Kidney capillary endothelial cell (primary cell): ENCODE results near the gene YTHDF1.

ENCODE experiments used
- DNase-seq: peaks from one replicate; pipeline ENCODE4 v3.0.0-alpha.2; 2018; ENCODE audit warnings: low spot score

Gene YTHDF1

GRCh38 chr20:63185215-63185796 is 30.6 kb downstream of the YTHDF1 start:
- no peak for DNase-seq

DNA sequence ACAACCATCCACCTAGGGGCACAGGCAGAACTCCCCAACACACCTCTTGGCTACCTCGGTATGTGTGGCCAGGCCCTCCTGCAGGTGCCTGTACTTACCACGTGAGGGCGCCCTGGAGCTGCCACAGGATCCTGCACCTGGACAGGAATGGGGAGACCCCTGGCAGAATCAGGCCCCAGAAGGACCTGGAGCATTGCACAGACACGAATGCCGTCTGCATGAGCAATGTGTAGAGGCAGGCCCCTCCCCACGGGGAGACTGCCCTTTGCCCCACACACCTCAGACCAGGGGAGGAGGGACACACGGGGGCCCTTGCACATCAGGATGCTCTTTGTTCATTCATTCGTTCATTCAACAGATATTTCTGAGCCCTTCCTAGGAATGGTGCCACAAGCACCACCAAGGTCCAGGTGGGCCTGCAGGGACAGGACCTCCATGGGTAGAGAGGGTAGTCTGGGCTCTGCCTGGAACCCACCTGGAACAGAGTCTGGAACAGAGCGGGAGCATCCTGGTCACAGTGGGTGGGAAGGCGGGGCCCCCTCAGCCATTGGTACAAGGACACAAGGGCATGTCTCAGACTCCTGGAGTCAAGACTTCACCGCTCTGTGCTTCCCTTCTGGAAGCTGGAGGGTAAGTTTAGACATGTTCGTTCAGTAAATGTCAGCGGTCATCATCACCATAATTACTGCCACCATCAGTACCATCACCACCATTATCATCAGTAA is 32.3 kb downstream of the YTHDF1 start:
- peak; percentile 21 for DNase-seq

- no peak for DNase-seq
Observed at GRCh38 chr20:63182946-63183415, 33.0 kb downstream of the YTHDF1 start.

GRCh38 chr20:63182425-63182824 is 33.5 kb downstream of the YTHDF1 start:
- no peak for DNase-seq

DNA sequence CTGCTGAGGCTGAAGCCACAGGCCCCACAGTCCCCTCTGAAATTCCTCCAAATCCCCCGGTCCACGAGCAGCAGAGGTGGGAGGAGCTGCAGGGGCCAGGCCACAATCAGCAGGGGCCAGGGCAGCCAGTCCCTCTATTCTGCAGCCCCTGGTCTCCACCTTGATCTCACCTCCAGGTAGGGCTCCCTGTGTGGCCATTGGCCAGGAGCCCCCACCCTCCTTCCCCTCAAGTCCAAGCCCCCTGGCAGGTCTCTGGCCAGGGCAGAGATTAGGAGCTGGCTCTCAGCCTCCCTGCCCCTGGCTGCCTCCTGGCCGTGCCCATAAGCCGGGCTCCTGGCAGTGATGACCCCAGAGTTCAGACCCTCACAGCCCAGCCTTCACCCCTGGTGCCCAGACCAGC is 34.7 kb downstream of the YTHDF1 start:
- DNase-seq = no peak

DNA sequence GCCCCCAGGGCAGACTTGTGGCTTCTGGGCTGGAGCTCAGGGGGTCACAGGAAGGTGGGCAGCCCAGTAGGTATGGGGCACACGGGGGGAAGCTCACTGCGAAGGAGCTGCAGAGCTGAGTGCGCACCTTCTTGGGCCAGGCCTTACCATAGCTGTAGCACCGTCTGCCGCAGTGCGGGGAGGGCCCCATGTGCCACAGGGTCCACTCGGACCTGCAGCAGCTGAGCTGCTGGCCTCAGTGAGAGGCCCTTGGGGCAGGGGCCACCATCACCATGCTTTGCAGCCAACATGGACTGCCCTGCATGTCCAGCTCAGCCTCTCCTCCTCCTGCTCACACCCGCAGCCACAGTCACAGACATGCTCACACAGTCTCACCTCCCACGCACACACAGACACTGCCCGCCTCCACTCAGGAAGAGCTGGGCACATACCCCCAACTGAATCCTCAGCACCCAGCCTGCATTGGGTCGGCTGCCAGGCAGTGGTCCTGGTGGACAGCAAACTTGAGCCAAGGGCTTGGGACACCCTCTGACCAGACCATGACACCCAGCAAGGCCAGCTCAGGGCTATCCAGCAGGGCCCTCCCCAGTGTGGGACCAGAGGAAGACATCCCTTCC is 35.3 kb downstream of the YTHDF1 start:
- no peak for DNase-seq

DNA sequence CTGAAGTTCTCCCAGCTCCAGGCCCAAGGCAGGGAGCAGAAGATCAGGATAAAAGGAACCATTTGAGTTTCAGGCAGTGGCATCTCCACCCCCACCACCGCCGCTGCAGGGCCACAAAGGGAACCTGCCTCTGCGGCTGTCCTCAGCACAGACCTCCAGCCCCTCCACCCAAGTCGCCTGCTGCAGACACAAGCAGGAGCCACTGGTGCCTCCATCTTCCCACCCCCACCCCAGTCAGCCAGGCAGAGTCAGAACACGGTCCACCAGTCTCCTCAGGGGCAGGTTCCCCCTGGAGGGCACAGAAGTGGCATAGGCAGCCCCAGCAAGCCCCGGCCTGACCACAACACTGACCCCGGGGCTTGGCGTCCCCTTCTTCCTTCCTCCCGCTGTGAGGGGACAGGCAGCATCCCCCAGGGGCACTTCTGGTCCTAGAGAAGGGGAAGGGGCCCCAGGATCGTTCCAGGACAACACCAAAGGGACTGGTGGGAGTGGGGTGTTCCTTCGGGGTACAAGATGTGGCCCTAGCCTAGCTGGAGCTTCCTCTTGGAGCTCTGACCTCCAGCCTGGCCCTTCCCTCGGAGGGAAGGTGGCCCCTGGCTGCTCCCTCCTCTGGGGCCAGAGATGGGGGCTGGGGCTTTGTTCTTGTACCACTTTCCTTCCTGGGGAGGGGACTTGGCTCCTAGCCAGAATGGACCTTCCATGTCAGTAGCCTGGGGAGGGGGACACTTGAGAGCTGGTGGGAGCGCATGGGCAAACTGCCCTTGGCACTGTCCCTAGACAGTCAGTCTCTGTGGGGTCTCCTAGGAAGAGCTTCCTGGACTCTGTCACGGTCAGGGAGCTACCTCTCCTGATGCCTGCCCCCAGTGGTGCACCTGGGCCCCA is 36.0 kb downstream of the YTHDF1 start:
- DNase-seq = no peak

- no peak for DNase-seq
Observed at GRCh38 chr20:63178889-63179686, 36.8 kb downstream of the YTHDF1 start.

- DNase-seq = no peak
Observed at GRCh38 chr20:63178446-63178820, 37.5 kb downstream of the YTHDF1 start.

GRCh38 chr20:63177785-63178445 is 38.0 kb downstream of the YTHDF1 start:
- no peak for DNase-seq

GRCh38 chr20:63177134-63177784 is 38.7 kb downstream of the YTHDF1 start:
- no peak for DNase-seq

DNA sequence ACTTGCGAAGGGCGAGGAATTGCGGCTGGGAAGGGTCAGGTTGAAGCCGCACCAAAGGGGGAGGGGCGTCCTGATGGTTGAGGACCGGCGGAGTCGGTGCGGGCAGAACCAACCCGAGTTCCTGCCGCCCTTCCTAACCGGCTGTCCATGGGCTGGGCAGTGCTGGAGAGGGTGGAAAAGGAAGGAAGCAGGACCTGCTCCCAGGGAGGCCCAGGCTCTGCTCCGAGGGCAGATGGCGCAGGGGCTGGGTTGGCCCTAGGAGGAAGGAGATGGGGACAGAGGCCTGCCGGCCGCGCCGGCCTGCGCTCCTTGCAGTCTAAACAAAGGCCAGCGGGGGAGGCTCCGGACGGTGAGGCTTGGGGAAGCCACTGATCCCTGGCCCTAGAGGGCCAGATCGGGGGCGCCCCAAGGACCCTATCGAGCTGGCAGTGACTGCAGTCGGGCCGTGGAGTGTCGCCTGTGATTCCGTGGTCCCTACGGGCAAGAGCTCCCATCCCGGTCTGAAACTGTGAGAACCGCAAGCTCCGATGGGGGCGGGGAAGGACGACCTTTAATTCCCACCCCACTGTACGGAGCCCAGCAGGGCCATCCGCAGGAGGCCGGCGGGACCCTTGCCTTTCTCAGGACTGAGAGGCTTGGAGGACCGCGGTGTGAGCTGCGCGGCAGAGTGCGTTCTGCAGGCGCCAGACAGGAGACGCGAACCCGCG is 39.4 kb downstream of the YTHDF1 start:
- no peak for DNase-seq

- no peak for DNase-seq
Observed at GRCh38 chr20:63176034-63176426, 39.9 kb downstream of the YTHDF1 start.

DNA sequence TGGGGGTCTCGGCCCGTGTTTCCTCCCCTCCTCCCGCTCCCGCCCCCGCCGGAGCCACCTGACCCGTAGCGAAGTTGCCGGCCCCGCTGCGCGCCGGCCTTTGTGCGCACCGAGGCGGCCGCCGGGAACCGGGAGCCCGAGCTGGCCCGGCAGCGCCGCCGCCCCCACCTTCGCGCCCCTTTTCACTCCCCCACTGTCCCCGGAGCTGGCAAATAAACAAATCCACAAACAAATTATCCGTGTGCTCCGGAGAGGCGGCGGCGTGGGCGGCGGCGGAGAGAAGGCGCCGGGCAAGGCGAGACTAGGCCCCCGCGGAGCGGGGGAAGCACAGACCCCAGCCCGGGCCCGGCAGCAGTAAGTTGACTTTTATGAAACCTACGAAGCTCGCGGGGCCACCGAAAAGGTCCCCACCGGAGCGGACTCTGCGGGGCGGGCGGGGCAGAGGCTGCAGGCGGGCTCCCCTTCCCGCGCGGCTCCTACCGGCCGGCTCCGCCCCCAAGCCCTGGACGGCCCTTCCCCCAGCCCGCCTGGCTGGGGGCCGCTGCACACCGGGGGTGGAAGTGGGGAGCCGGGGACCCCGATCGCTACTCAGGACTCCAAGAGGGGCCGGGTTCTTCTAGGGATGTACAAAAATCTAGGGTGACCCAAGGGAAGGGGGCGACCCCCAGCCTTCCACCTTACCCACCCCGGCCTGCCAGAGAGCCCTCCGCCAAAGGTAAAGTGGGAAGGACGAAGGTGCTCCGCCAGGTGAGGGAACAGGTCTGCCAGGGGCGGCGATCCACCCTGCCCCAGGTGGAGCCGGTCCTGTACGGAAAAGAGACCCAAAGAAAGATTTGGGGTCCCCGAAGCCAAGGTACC is 40.7 kb downstream of the YTHDF1 start:
- no peak for DNase-seq

DNA sequence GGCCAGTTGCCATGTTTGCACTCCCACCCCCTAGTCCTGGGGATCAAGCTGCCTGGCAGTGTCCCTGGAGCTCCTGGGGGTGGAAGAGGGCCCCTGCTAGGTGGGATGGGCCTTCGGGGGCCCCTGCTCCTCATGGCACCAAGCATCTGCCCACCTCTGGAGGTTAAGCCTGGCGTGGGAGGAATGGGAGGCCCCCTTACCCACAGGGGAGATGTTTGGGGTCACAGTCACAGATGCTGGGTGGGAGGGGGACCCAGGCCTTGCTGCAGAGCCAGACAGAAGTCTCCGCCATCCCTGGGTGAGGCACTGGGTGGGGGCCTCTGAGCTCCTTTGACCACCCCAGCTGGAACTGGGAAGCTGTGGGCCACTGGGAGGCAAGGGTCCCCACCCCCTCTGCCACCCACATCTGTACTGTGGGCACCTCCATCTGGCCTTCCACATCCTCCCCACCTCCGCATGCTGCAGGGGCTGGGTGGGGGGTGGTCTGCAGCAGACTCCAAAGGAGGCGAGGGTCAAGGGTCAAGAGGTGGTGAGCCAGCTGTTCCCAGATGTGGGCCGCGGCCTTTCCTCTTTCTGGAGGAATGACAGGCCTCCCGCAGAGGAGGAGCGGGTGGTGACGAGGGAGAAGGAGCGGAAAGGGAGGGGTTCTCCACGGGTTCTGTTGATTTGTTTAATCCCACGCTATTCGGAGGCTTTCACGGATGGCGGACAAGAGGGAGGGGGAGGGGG is 41.5 kb downstream of the YTHDF1 start:
- DNase-seq = no peak

DNA sequence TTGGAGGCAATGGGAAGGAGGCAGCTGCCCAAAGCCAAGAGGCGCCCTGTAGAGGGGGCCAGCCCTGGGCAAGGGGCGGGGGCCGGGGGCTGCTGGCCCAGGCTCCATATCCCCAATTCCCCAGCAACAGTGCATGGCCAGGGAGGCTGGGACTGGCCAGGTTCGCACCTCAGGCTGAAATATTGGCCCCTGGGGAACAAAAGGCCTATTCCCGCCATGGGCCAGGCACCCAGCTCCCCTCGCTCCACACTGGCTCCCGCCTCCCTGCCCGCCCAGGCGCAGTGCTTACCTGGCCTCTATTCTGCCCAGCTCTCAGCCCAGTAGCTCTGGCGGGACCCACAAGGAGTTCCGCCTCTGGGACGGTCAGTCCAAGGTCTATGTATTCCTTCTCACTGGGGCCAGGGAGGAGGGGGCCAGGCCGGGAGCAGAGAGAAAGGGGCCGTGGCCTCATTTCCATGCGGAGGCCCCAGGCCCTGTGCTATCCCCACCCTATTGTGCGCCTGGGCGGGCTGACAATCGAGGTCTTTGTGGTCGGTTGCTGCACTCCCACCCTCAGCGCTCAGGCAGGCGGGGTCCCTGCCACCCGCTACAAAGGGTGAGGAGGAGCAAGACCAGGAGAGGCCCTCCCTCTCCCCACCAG is 42.3 kb downstream of the YTHDF1 start:
- DNase-seq = no peak

DNA sequence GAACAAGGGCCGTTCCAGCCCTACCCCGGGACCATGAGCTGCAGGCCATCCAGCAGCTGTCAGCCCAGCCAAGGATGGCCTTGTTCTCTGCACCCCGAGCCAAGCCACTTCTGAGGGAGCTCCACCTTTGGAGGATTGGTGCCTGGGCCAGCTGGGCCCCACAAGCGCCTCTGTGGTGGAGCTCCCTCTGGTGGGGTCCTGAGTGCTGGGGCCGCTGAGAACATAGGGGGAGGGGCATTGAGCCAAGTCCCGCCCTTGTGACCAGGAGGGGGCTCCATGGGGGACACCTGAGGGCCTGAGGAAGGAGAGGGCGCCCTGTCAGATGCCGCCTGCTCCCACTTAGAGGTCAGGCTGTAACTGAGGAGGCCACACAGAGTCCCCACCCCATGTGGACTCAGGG is 43.2 kb downstream of the YTHDF1 start:
- no peak for DNase-seq

DNA sequence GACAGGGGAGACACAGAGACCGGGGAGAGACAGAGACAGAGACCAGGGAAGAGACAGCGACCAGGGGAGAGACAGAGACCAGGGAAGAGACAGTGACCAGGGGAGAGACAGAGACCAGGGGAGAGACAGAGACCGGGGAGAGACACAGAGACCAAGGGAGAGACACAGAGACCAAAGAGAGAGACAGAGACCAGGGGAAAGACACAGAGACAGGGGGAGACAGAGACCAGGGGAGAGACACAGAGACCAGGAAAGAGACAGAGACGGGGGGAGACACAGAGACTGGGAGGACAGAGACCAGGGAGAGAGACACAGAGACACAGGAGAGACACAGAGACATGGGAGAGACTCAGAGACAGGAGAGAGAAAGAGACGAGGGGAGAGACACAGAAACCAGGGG is 43.9 kb downstream of the YTHDF1 start:
- no peak for DNase-seq
